ENCODE data around the gene BSND.

BSND gene

DNA sequence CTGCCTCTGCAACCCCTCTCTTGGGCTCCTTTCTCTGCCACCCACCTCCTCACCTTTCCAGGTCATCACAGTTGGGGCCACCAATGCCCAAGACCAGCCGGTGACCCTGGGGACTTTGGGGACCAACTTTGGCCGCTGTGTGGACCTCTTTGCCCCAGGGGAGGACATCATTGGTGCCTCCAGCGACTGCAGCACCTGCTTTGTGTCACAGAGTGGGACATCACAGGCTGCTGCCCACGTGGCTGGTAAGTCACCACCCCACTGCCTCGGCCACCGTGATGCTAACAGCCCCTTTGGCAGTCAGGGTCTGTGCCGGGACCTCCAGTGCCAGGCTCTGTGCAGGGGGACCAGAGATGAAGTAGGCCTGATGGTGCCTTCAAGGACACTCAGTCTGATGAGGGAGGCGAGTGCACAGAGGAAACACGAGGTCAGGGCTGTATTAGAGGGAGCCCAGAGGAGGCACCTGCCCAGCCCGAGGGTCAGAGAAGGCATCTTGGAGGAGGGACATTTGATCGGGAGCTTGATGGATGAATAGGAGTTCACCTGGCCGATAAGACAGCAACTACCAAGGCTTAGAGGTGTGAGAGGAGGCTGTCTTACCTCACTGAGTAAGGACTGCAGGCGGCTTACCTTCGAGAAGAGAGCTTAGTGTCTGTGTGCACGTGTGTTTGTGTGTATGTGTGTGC, 58.7 kb downstream of the BSND start:
- no peak overlapping the region for H3K27ac ChIP-seq

DNA sequence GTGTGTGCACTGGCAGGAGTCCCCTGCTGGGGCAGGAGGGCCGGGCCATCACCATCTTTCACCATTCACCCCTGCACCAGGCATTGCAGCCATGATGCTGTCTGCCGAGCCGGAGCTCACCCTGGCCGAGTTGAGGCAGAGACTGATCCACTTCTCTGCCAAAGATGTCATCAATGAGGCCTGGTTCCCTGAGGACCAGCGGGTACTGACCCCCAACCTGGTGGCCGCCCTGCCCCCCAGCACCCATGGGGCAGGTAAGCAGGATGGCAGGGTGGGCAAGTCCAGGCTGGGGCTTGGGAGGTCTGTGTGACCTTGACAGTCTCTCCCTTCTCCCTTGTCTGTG, 59.2 kb downstream of the BSND start:
- DNase-seq (ENCODE audit: low read depth, low spot score): no peak
- no peak overlapping the region for H3K27ac ChIP-seq

More for the DNA sequence above, 58.7 kb downstream of the BSND start:
- no peak for DNase-seq (ENCODE audit: low read depth, low spot score)

DNA sequence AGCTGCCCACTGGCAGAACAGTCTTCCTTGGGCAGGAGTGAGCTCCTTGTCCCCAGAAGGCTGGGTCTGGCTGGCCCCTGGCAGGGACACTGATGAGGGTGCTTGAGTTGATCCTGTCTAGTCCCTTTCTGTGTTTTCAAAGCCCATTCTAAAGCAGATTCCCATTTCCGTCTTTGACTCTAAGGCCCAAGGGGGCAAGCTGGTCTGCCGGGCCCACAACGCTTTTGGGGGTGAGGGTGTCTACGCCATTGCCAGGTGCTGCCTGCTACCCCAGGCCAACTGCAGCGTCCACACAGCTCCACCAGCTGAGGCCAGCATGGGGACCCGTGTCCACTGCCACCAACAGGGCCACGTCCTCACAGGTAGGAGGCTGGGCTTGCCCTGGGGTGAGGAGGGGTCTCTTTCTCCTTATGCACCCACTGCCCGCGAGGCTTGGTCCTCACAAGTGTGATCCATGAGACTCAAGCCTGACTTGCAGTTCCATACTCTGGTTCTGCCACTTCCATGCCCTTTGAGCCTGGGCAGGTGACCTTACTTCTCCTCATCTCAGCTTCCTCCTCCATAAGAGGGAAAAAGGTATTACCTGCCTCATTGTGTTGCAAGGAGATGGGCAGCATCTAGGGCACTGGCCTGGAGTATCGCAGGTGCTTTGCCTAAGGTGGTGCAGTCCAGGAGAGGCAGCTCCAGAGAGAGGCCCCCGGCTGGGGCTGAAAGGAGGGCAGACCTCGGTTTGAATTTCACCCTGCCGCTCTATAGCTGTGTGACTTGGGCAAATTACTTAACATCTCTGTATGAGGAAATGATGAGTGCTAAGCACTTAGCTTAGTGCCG, 60.8 kb downstream of the BSND start:
- no peak for DNase-seq (ENCODE audit: low read depth, low spot score)
- H3K27ac ChIP-seq: peak overlapping the region; percentile 19

DNA sequence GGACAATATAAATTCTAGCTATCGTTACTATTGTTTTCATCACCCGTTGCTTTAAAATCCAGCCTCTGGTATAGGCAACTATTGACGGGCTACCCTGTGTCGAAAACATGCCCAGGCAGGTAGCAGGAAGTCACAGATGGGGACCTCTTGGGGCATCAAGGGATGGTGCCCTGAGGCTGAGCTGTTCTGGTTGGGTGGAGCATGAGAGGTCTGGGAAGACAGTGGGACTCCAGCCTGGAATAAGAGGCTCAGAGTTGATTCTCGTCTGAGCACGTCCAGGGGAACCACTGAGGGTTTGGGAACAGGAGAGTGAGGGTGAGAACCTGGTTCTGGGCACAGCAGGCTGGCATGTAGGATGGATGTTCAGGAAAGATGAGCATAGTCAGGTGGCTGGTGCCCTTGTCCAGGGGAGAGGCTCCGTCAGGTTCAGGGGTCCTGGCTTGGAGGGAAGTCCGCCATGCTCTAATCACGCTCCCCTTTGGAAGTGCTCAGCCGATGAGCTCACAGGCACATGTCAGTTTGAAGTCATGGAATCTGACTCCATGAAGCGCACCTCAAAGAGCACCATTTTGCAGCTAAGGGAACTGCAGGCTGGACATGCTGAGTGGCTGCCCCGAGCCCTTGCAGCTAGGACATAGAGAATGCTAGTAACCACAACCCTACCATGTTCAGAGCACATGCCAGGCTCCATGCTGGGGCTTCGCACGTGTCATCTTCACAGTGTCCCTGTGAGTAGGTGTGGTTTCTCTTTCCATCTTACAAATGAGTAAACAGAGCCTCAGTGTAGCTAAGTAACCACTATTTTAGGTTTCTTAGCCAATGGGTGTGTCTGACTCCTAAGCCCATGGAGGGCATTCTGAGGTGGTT, 61.6 kb downstream of the BSND start:
- H3K27ac ChIP-seq: peak overlapping the region; percentile 19
- DNase-seq (ENCODE audit: low read depth, low spot score): no peak

DNA sequence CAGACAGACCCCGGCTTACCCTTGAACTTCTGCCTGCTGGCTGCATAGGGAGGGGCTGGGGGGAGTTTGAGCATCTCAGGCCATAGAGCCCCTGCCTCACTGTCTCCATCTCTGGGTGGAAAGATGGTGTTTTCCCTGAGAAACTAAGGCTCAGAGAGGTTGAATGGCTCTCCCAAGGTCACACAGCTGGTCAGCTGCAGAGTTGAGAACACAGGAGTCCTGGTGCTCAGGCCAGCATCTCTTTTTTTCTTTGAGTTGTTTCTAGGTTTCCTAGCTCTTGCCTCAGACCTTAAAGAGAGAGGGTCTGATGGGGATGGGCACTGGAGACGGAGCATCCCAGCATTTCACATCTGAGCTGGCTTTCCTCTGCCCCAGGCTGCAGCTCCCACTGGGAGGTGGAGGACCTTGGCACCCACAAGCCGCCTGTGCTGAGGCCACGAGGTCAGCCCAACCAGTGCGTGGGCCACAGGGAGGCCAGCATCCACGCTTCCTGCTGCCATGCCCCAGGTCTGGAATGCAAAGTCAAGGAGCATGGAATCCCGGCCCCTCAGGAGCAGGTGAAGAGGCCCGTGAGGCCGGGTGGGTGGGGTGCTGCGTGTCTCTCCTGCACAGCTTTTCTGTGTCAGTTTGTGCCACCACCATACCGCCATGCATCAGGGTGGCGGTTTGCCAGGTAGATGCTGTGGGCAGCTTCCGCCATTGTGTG, 62.4 kb downstream of the BSND start:
- H3K27ac ChIP-seq: no peak overlapping the region

More for the DNA sequence above, 62.4 kb downstream of the BSND start:
- DNase-seq (ENCODE audit: low read depth, low spot score): no peak

Data from epithelial cell of prostate (primary cell).